ENCODE data around the gene RETSAT.
A peak's percentile ranks its signal among the peaks of the same experiment; 100 is the strongest.

Gene RETSAT

DNA sequence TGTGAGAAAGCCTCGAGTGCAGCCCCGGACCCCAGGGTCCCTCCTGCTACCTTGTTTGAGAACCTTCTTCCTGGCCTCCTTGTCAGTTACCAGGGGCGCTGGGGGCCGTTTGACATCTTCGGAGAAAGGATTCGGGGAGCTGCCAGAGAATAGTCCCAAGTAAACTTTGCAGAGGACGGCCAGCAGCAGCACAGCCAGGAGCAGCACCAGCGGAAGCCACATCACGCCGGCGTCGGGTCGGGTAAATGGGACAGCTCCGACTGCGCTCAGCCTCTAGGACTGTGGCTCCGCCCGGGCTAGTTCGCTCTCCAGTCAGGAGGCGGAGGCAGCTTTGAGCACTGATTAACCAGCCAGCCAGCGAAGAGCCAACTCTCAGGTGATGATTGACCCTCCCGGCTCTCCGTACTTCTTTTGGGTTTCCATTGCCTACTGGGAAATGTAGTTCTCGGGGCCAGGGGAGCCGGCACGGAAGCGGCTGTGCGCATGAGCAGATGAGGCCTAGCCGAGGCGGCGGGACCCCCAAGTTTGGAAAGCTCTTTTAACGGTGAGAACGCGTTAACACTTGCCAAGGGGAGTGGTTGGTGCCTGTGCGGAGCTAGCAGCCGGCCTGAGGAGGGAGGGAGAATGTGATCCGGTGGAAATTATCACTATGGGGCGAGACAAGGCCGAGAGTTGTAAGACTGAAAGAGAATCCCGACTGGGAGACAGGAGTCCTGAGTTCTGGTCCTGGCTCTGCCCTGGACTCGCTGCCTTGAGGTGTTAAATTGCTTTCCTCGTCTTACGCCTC lies at the start of gene RETSAT, which contains the start of gene ELMOD3:
Gene RETSAT (minus strand): TSS at position 243 of the 787 bp plus-strand sequence. CDS start 21 bp downstream, at position 222.
Gene ELMOD3 (plus strand): TSS at position 484 of the 787 bp plus-strand sequence. CDS start 2,430 bp downstream, outside the sequence.
- peak within 1 kb of the TSS; percentile 43 to 97 (median 91) for H3K27ac ChIP-seq

DNA sequence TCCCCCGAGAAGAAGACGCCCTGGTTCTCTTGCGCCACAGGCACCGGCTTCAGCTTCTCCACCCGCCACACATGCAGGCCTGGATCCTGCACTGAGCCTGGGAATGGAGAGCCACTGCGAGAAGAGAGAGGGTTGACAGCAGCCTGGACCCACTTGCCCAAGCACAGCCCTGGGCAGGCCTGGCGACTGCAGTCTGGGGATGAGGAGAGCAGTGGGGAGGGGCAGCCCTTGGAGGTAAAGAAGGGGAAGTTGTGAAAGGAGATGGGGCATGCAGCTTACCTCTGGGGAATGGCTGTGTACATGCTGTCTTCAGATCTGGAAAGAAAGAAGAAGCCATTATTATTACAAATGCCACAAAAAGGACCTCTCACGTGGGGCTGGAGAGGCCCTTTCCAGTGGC lies 47.5 kb upstream of the RETSAT start:
- no peak overlapping the region for H3K27ac ChIP-seq
- H3K4me3 ChIP-seq: no peak overlapping the region

More for the DNA sequence above, at the start of gene RETSAT, which contains the start of gene ELMOD3:
- H3K4me3 ChIP-seq: peak within 1 kb of the TSS; percentile 57 to 79 (median 63)

DNA sequence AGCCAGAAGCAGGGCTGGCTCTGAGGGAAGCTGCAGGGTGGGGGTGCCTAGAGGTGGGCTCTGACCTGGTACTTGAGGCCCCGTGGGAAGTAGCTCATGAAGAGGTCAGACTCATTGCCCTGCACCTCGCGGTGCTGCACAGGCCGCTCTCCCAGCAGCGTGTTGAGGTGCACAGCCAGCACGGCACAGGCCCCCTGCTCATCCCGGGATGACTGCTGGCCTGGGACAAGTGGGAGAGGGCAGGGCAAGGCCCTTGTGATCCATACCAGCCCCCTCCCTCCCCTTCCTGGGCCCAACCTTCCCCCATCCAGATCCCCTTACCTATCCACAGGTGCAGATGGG lies 47.1 kb upstream of the RETSAT start:
- no peak overlapping the region for H3K4me3 ChIP-seq
- no peak overlapping the region for H3K27ac ChIP-seq

DNA sequence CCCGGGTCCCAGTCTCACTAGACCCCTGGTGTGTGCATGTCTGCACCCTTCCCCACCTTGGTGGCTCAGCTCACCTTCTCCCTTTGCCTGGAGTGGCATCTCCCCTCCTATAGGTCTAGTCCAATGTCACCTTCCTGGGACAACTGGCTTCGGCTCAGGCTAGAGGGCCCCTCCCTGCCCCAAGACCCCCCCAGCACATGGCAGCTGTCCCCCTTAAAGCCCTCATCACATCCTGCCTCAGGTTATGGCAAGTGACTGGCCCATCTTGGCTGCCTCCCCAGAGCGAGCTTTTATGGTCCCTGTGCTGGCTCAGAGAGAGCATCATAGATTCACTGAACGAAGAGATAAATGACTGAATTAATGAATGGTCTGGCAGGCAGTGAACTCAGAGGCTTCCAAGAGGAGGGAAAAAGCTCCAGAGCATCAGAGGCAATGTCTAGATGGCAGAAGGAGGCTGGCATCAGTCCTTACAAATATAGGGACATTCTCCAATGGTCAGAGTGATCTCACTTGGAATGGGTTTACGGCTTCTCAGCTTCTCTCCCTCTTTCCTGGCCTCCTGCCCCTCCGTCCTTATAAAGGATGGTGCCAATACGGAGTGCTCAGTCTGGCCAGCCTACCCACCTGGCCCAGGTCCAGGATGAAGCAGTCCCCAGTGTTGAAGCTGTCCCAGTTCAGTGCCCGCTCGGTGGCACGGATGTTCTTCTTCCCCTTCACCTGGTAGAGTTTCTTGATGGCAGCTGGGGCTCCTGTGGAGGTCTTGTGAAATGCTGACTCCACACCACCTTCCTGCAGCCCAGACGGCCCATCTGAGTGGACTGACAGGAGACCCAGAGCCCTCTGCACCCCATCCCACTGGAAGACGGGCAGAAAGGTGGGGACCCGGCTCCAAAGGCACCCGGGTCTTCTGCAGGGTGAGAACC lies 46.5 kb upstream of the RETSAT start:
- no peak overlapping the region for H3K4me3 ChIP-seq
- no peak overlapping the region for H3K27ac ChIP-seq

DNA sequence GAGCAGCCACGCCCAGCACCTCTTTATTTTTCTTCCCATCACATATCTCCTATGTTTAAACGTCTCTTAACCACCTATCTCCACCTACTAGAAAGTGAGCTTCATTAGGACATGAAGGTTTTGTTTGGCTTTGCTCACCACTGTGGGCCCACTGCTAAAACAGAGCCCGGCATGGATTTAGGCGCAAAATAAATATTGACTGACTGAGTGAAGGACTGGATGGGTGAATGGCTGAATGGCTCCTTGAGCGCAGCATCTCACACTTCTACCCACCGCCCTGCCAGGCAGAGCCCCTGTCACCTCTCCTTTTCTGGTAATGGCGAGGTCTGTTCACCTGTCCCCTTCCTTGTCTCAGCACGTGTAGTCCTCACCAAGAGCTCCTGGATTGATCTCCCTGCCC lies 45.7 kb upstream of the RETSAT start:
- no peak overlapping the region for H3K4me3 ChIP-seq
- H3K27ac ChIP-seq: no peak overlapping the region

DNA sequence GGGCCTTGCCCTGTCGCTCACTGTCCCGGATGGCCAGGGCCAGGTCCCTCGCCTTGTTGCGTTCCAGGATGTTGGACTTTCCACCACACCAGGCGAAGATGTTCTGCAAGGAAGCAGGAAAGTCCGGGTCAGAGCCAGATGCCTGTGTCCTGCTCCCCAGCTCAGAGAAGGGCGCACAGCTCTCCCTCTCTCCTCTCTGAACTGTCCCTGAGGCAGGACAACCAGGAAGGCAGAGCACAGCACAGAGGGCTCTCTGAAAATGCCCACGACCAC lies 44.8 kb upstream of the RETSAT start:
- H3K27ac ChIP-seq: peak overlapping the region in 6 of 21 experiments; percentile 6 to 84 (median 56)

DNA sequence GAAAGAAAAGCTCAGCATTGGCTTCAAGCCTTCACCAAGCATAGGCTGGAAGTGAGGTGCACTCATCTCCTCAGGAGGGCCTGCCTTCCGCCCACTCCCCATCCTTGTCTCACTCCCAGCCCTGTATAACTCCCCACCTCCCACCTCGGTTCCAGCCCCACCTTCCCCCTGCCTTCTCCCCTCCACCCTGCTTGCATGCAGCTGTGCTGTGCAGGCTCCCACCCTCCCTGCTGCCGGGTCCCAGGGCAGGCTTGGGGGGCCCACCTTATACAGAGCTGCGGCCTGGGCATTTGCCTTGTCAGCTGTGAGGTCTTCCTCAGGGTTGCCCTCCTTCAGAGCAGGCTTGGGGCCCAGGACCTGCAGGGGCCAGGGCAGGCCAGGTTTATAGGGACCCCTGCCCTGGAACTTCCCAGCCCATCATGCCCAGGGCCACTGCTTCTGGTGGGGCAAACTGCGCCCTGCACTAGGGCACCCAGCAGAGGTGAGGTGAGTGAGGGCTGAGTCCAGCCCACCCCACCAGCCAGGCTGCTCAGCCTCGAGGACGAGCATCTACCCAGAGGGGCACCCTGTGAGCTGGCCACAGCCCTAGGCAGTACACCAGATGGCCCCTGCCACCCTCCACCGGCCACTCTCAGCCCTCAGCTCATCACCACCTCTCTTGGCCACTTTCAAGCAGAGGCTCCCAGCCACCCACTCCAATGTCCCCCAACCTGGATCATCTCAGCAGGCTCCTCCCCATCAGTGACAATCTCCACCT lies 44.3 kb upstream of the RETSAT start:
- Histone ChIP-seq H3K27ac (peak overlapping the region in 14 of 21 experiments; percentile 6 to 85 (median 63)), H3K4me3 (no peak overlapping the region)

More for the DNA sequence above, 44.8 kb upstream of the RETSAT start:
- no peak overlapping the region for H3K4me3 ChIP-seq

DNA sequence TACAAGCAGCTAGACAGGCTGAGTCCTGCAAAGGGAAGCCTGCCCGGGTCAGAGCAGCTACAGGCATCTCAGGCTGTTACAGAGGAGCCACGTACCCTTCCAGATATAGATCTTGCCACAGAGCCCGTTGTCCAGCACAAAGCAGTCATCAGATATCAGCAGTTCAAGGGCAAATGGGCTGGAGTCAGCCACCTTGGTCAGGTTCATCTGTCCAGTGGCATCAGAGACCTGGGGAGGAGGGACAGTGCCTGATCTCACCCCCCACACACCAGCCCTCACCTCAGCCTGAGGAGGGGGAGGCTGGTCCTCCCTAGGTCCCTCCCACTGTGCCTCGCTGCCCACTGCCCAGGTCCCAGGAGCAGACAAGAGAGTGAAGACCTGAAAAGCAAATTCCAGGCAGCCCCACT lies 43.6 kb upstream of the RETSAT start:
- Histone ChIP-seq H3K4me3 (no peak overlapping the region), H3K27ac (peak overlapping the region in 14 of 21 experiments; percentile 25 to 85 (median 63))

DNA sequence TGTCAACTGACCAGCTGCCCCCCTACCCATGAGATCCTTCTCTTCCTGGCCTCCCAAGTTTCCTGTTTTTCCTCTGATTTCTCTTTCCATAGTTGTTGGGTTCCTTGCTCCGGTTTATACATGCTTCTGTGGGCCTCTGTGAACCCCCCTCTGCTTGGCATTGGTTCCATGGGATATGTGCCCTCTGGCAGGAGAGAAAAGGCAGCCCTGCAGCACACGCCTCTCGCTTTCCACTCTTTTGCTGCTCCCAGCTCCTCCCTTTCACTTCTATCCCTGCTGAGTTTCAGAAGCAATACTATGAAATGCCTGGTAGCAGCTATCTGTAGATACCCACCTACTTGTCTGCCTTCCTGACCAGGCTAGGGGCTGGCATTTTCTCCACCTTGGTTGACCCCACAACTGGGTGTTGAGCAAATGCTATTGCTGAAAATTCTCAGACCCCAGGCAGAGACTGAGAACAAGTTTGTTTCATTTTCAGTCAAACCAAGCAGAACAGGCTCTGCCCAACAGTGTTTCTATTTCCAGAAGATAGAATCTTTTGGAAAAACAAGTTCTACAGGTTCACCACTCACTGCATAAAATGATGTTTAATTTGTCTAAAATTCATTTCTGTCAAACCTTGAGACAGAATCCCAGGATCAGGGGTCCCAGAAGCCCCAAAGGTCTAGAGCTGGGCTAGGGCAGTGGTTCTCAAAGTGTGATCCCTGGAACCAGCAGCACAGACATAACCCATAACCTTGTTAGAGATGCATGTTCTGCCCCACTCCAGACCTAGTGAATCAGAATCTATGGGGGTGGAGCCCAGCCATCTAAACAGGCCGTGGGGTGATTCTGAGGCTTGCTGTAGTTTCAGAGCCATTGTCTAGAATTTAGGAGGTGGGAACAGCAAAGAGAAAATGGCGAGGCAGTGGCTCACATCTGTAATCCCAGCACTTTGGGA lies 42.5 kb upstream of the RETSAT start:
- H3K4me3 ChIP-seq: peak overlapping the region in 1 of 7 experiments; percentile 21
- H3K27ac ChIP-seq: peak overlapping the region in 19 of 21 experiments; percentile 7 to 85 (median 60)

DNA sequence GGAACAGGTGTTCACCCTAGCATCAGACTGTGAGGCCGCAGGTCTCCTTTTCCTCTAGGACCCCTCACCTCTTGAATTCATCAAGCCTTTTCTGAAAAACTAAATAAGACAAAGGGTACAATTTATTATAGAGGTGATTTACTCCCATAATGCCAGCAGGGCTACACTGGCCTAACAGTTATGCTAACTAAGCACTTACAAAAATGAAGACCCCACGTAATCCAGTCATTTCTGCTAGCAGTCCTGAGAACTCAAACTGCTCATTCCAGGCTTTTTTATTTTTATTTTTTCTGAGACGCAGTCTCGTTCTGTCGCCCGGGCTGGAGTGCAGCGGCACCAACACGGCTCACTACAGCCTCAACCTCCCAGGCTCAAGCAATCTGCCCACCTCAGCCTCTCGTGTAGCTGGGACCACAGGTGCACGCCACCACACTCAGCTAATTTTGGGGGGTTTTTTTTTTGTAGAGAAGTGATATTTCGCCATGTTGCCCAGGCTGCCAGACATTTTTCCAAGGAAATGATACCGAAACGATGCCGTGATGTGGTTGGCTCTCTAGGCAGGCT lies 41.7 kb upstream of the RETSAT start:
- H3K4me3 ChIP-seq: peak overlapping the region in 1 of 7 experiments; percentile 21
- peak overlapping the region in 17 of 21 experiments; percentile 7 to 85 (median 64) for H3K27ac ChIP-seq

DNA sequence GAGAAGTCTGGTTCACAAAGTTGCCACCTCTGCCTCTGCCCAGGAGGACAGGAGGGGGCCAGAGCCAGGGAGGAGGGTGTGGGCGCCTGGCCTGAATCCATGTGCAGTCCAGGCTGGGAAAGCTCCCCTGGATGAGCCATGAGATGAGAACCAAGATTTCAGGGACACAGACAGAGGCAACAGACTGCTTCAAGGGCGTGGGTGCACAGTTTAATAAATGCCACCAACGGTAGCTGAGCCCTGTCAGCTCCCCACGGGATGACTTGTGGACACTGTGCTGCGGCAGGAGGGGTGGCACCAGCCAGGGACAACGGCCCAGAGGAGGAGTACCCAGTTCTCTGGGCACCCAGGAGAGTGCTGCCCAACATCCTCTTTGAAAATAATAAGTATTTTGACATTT lies 40.6 kb upstream of the RETSAT start:
- Histone ChIP-seq H3K27ac (peak overlapping the region in 2 of 21 experiments; percentile 35 to 36), H3K4me3 (no peak overlapping the region)

DNA sequence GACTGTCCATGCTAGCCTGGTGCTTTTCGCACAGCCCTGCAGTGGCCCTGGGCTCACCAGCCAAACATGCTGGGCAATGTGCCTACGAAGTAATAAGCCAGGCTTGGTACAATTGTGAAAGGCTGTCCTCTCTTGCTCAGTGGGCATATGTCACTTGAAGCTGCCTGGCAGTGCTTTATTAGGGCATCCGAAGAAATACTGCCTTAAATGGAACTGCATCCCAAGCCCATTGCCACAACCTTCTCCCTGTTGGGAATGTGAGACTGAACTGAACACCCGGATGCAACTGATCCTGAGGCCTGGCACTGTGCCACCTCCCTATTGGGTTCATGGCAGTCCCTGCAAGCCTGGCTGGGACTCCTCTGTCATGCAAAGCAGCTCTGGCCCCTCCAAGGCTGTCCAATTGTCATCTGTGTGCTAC lies 39.9 kb upstream of the RETSAT start:
- peak overlapping the region in 5 of 21 experiments; percentile 3 to 55 (median 23) for H3K27ac ChIP-seq
- no peak overlapping the region for H3K4me3 ChIP-seq

DNA sequence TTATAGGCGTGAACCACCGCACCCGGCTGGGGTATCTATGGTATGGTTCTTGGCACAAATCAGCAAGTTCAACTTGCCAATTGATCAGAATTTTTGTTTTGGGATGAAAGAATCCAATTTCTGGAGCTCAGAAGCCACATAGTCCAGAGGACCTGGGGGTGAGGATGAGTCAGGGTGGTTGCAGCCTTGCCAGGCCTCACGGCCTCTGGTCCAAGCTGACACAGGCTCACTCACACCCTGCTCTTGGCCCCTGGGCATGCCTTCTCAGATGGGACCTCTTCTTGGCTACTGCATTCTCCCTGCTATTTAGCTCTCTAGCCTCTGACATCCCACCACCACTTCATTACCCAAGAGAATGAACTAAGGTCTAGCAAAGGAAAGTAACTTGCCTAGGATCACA lies 39.5 kb upstream of the RETSAT start:
- Histone ChIP-seq H3K27ac (peak overlapping the region in 6 of 21 experiments; percentile 3 to 55 (median 16)), H3K4me3 (no peak overlapping the region)

DNA sequence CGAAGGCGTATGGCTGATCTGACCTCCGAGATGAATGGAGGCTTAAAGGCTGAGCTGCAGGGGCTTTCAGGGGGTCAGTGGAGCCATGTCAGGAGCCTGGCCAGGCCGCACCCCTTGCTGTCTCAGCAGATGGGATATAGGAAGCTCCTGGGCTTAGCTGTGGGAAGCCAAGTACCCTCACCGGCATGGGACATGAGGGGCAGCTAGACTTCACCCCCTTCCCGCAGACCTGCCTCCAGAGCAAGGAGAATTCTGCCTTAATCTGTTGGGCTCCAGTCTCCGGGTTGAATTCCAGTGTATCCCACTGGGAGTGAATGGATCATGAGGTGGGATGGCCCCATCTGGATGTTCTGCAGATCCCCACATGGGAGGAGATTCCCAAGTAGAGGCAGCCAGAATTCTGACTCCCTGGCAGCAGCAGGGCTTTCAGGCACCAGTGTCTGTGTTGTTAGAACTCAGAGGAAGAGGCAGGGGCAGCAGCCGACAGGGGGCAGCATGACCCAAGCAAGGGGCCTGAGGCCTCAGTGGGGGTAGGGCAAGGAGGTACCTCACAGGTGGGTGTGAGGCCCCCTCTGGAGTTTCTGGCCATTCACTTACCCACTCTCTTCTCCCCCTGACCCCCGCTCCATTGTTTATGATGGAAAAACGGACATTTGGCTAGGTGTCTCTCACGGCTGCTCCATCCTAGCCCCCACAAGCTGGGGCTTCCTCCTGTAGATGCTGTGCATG lies 36.8 kb upstream of the RETSAT start:
- Histone ChIP-seq H3K27ac (peak overlapping the region in 1 of 21 experiments; percentile 21), H3K4me3 (no peak overlapping the region)

DNA sequence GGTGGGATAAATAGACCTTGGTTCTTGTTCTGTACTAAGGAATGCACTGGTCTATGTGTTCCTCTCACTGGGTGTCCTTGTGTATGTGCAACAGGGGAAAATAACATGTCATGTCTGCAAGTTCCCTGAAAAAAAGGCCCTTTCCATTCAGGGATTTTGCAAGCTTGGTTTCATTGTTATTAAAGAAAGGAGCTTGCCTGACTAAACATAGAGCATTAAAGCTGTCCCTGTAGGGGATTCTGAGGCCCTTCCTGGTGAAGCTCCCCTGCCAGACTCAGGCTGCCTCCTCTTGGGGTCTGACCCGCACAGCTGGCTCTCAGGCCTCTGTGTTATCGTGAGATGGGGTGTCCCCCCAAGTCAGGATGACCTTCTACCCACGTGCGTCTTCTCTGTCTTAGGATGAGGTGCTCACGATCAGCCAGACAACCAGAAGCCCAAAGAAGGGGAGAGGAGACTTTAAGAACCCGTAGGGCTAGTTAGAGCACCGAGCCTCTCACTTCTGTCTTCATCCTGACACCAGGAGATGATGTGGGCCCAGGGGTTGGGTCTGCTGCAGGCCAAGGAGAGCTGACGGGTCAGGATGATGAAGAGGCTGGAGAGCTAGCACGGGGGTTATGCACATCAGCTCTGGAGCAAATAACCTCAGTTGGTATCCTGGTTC lies 34.7 kb upstream of the RETSAT start:
- Histone ChIP-seq H3K27ac (no peak overlapping the region), H3K4me3 (no peak overlapping the region)

DNA sequence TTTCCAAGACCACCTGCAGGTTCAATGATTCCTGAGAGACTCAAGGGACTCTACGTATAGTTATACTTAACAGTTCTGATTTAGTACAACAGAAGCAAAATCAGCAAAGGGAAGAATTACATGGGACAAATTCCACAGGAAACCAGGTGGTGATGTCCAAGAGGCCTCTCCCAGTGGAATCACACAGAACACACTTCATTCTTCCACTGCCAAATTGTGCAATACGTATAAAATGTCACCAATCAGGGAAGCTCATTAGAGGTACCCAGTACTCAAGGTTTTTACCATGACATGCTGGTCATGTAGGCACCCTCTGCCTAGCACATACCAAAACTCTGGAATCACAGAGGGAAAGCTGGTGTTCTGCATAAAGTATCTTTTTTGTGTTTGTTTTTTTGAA lies 33.4 kb upstream of the RETSAT start:
- Histone ChIP-seq H3K27ac (no peak overlapping the region), H3K4me3 (no peak overlapping the region)

DNA sequence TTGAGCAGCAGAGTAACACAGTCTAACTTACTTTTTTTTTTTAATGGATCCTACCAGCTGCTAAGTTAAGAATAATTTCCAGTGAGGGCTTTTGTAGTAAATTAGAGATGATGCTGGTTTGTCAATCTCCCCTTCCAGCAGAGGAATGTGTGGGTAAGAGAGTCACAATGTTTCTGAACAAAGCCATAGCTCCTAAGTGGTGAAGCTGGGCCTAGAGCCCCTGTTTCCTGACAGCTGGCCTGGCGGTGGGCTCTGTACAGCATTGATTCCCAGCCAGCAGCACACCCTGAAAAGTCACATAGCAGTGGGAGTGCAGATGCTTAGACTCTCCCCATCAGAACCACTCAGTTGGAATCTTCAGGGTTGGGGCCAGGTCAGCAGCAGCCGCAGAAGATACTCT lies 31.4 kb upstream of the RETSAT start:
- H3K4me3 ChIP-seq: no peak overlapping the region
- no peak overlapping the region for H3K27ac ChIP-seq

Data from skin epidermis (tissue), 12 donors.